WTC11 (cell line): ENCODE results near the gene OSBPL10. TPM values are rescaled to one million over a fixed set of nuclear protein-coding genes. Genes with fewer than 3 reads are reported as not detected.

Experiments
- ATAC-seq: fragments of 200-7000 bp; cut with Tn5 transposase; 2 replicates; pipeline ENCODE4 v1.10.0; 2021; ENCODE audit warnings: mild to moderate bottlenecking, moderate library complexity
- CTCF ChIA-PET: fragments of 300-600 bp; sonication (Branson Sonifier 250); formaldehyde crosslinking; loops from one replicate; lab custom pipeline; 2021; ENCODE audit warnings: antibody characterized with exemption; lab: Charles Lee
- POLR2A ChIA-PET: fragments of 350-600 bp; sonication (Branson Sonifier 250); formaldehyde crosslinking; loops from one replicate; lab custom pipeline; 2021; ENCODE audit warnings: antibody characterized with exemption; lab: Charles Lee
- DNase-seq: peaks from one replicate; pipeline ENCODE4 v3.0.0; 2021; ENCODE audit warnings: low spot score
- H3K27ac Mint-ChIP-seq: 2 replicates; pipeline ENCODE4 v1.8.0; 2021; ENCODE audit warnings: mixed read lengths
- H3K27me3 Mint-ChIP-seq: 2 replicates; pipeline ENCODE4 v1.8.0; 2021; ENCODE audit warnings: low read depth, mild to moderate bottlenecking, moderate library complexity, mixed read lengths
- H3K36me3 Mint-ChIP-seq: 2 replicates; pipeline ENCODE4 v1.8.0; 2021; ENCODE audit warnings: mixed read lengths
- H3K4me1 Mint-ChIP-seq: 2 replicates; pipeline ENCODE4 v1.8.0; 2022; ENCODE audit warnings: mixed read lengths
- H3K4me3 Mint-ChIP-seq: 2 replicates; pipeline ENCODE4 v1.8.0; 2021; ENCODE audit warnings: mild to moderate bottlenecking, moderate library complexity, mixed read lengths
- H3K9me3 Mint-ChIP-seq: 2 replicates; pipeline ENCODE4 v1.8.0; 2021; ENCODE audit warnings: mixed read lengths
- ARID4B ChIP-seq: sonication (generic); formaldehyde crosslinking; IDR thresholded peaks from 2 replicates; pipeline ENCODE4 v1.8.0; 2023; ENCODE audit warnings: missing genetic modification reagents, mild to moderate bottlenecking, borderline replicate concordance
- ATF1 ChIP-seq: sonication (generic); formaldehyde crosslinking; IDR thresholded peaks from 2 replicates; pipeline ENCODE4 v1.8.1; 2023; ENCODE audit warnings: mild to moderate bottlenecking, moderate library complexity, missing genetic modification reagents
- ATF2 ChIP-seq: sonication (generic); formaldehyde crosslinking; IDR thresholded peaks from 2 replicates; pipeline ENCODE4 v1.8.1; 2022; ENCODE audit warnings: low read depth, missing genetic modification reagents, borderline replicate concordance
- CDX4 ChIP-seq: fragments of 250-450 bp; sonication (Bioruptor Pico); IDR thresholded peaks from 2 replicates; pipeline ENCODE4 v1.9.0; 2021; ENCODE audit warnings: moderate library complexity, mild to moderate bottlenecking, inconsistent platforms, borderline replicate concordance
- E2F1 ChIP-seq: sonication (generic); formaldehyde crosslinking; IDR thresholded peaks from 2 replicates; pipeline ENCODE4 v1.8.0; 2022; ENCODE audit warnings: mild to moderate bottlenecking, missing genetic modification reagents
- FOXJ3 ChIP-seq: sonication (generic); formaldehyde crosslinking; IDR thresholded peaks from 2 replicates; pipeline ENCODE4 v1.9.0; 2021; ENCODE audit warnings: missing genetic modification reagents, mild to moderate bottlenecking, borderline replicate concordance
- FOXK1 ChIP-seq: sonication (generic); formaldehyde crosslinking; IDR thresholded peaks from 2 replicates; pipeline ENCODE4 v1.8.0; 2022; ENCODE audit warnings: mild to moderate bottlenecking, moderate library complexity, missing genetic modification reagents
- FOXP1 ChIP-seq: sonication (generic); formaldehyde crosslinking; IDR thresholded peaks from 2 replicates; pipeline ENCODE4 v1.8.0; 2022; ENCODE audit warnings: missing genetic modification reagents, mild to moderate bottlenecking, moderate library complexity, borderline replicate concordance
- GRHL2 ChIP-seq: fragments of 250-450 bp; sonication (Bioruptor Pico); IDR thresholded peaks from 2 replicates; pipeline ENCODE4 v1.8.0; 2022; ENCODE audit warnings: mild to moderate bottlenecking, moderate library complexity; ENCODE audit not compliant: insufficient replicate concordance, severe bottlenecking
- IRF2 ChIP-seq: sonication (generic); formaldehyde crosslinking; IDR thresholded peaks from 2 replicates; pipeline ENCODE4 v1.8.0; 2022; ENCODE audit warnings: low read depth, missing genetic modification reagents, borderline replicate concordance
- KAT7 ChIP-seq: sonication (generic); formaldehyde crosslinking; IDR thresholded peaks from 2 replicates; pipeline ENCODE4 v1.8.1; 2023; ENCODE audit warnings: missing genetic modification reagents, mild to moderate bottlenecking, borderline replicate concordance
- MXD4 ChIP-seq: fragments of 250-450 bp; sonication (Bioruptor Pico); IDR thresholded peaks from 2 replicates; pipeline ENCODE4 v1.8.0; 2021; ENCODE audit warnings: mild to moderate bottlenecking, moderate library complexity, borderline replicate concordance
- NFYB ChIP-seq: sonication (generic); formaldehyde crosslinking; conservative IDR thresholded peaks from 2 replicates; pipeline ENCODE4 v1.8.0; 2022; ENCODE audit warnings: low read depth, missing genetic modification reagents
- NR2C2 ChIP-seq: sonication (generic); formaldehyde crosslinking; IDR thresholded peaks from 2 replicates; pipeline ENCODE4 v1.8.0; 2022; ENCODE audit warnings: mild to moderate bottlenecking, missing genetic modification reagents
- OVOL2 ChIP-seq: fragments of 250-450 bp; sonication (Bioruptor Pico); IDR thresholded peaks from 2 replicates; pipeline ENCODE4 v1.9.0; 2021; ENCODE audit warnings: mild to moderate bottlenecking, borderline replicate concordance
- SMAD3 ChIP-seq: sonication (generic); formaldehyde crosslinking; IDR thresholded peaks from 2 replicates; pipeline ENCODE4 v1.8.0; 2022; ENCODE audit warnings: missing genetic modification reagents, mild to moderate bottlenecking, borderline replicate concordance
- SOX15 ChIP-seq: fragments of 250-450 bp; sonication (Bioruptor Pico); IDR thresholded peaks from 2 replicates; pipeline ENCODE4 v1.9.0; 2021; ENCODE audit warnings: mild to moderate bottlenecking
- SP1 ChIP-seq: sonication (generic); formaldehyde crosslinking; conservative IDR thresholded peaks from 2 replicates; pipeline ENCODE4 v1.8.1; 2022; ENCODE audit warnings: missing genetic modification reagents
- ZNF263 ChIP-seq: sonication (generic); formaldehyde crosslinking; IDR thresholded peaks from 2 replicates; pipeline ENCODE4 v1.8.1; 2022; ENCODE audit warnings: low read depth, mild to moderate bottlenecking, moderate library complexity, missing genetic modification reagents
- ZNF425 ChIP-seq: fragments of 250-450 bp; sonication (Bioruptor Pico); conservative IDR thresholded peaks from 2 replicates; pipeline ENCODE4 v1.9.0; 2021; ENCODE audit warnings: mild to moderate bottlenecking
- ZNF512 ChIP-seq: sonication (generic); formaldehyde crosslinking; IDR thresholded peaks from 2 replicates; pipeline ENCODE4 v1.8.1; 2022; ENCODE audit warnings: missing genetic modification reagents, borderline replicate concordance
- ZNF671 ChIP-seq: fragments of 250-450 bp; sonication (Bioruptor Pico); IDR thresholded peaks from 2 replicates; pipeline ENCODE4 v1.8.0; 2021; ENCODE audit warnings: mild to moderate bottlenecking
- total RNA-seq: library from RNA; stranded (reverse); gene quantifications from 3 replicates; pipeline ENCODE4 v1.2.3, GENCODE V29; 2021

The OSBPL10 gene
- total RNA-seq, 1 experiment from 2014 or later, result 84.1 TPM

GRCh38 chr3:31661286-31661685 is 319.8 kb downstream of the OSBPL10 start (continued):
- TF ChIP-seq E2F1 (CRISPR knock-in tag), result no peak
- TF ChIP-seq IRF2 (CRISPR knock-in tag), result no peak

- H3K9me3 Mint-ChIP-seq, result peaks cover 17% of the 10 kb centered on the region
- POLR2A ChIA-PET, result no interaction called here
- TF ChIP-seq NFYB (CRISPR knock-in tag) (no peak), FOXP1 (CRISPR knock-in tag) (no peak), NR2C2 (CRISPR knock-in tag) (no peak), ZNF671 (CRISPR knock-in tag) (no peak), KAT7 (CRISPR knock-in tag) (no peak), FOXJ3 (CRISPR knock-in tag) (no peak), CDX4 (CRISPR knock-in tag) (no peak), GRHL2 (no peak)
- ATAC-seq (no peak), DNase-seq (no peak)
- H3K4me3 Mint-ChIP-seq, result no peak overlapping the region
- peaks cover 65% of the 10 kb centered on the region for H3K36me3 Mint-ChIP-seq
- no peak overlapping the region for H3K27ac Mint-ChIP-seq
- H3K27me3 Mint-ChIP-seq, result no peaks in the 10 kb centered on the region
- peaks cover 7% of the 10 kb centered on the region for H3K4me1 Mint-ChIP-seq
- CTCF ChIA-PET, result no interaction called here
Measured at GRCh38 chr3:31659246-31659645, 321.8 kb downstream of the OSBPL10 start.

GRCh38 chr3:31654998-31655397 is 326.1 kb downstream of the OSBPL10 start:
- peaks cover 54% of the 10 kb centered on the region for H3K9me3 Mint-ChIP-seq
- no peak overlapping the region for H3K27ac Mint-ChIP-seq
- TF ChIP-seq ZNF425 (CRISPR knock-in tag) (no peak), FOXK1 (CRISPR knock-in tag) (no peak), SP1 (CRISPR knock-in tag) (no peak), ARID4B (CRISPR knock-in tag) (no peak), ZNF512 (no peak), ATF1 (CRISPR knock-in tag) (no peak), ATF2 (CRISPR knock-in tag) (no peak), OVOL2 (CRISPR knock-in tag) (no peak), SOX15 (no peak), ZNF263 (CRISPR knock-in tag) (no peak), MXD4 (CRISPR knock-in tag) (no peak), SMAD3 (CRISPR knock-in tag) (no peak), ZNF671 (CRISPR knock-in tag) (no peak)

More at GRCh38 chr3:31654998-31655397, 326.1 kb downstream of the OSBPL10 start:
- ChIA-PET POLR2A (no interaction called here), CTCF (no interaction called here)
- no peak for DNase-seq
- H3K36me3 Mint-ChIP-seq, result peaks cover 74% of the 10 kb centered on the region
- ATAC-seq, result no peak
- no peaks in the 10 kb centered on the region for H3K4me1 Mint-ChIP-seq
- no peak overlapping the region for H3K4me3 Mint-ChIP-seq
- no peaks in the 10 kb centered on the region for H3K27me3 Mint-ChIP-seq
